Pancreas (tissue), 10 donors: ENCODE data around the gene AKAP6. TPM values are rescaled to one million over a fixed set of nuclear protein-coding genes. Genes with fewer than 3 reads are reported as not detected.

ENCODE experiments used
- ATAC-seq, 4 donors: fragments of 200-7000 bp; cut with Tn5 transposase; one replicate each; pipeline versions ENCODE4 v1.8.0 to v1.9.1; 2020; ENCODE audit warnings: mild to moderate bottlenecking in 4 of 4, moderate library complexity in 4 of 4
- DNase-seq, 6 donors: peaks; one replicate each; pipeline ENCODE4 v3.0.0-alpha.2; 2020
- FAIRE-seq: peaks from 2 replicates; lab custom pipeline; 2012; peaks lifted over from hg19 to GRCh38; lab: Jason Lieb, UNC
- H3K27ac ChIP-seq, 4 donors: fragments of 200-600 bp; sonication (generic); 1 replicate in 3 of 4; 2 replicates in 1 of 4; pipeline versions ENCODE4 v1.5.0 to v1.8.0; 2020
- H3K27me3 ChIP-seq, 4 donors: fragments of 200-600 bp; one replicate each; pipeline ENCODE4 v1.8.0; 2021
- H3K36me3 ChIP-seq, 3 donors: fragments of 200-600 bp; sonication (generic) in 1 of 3; one replicate each; pipeline versions ENCODE4 v1.5.0 to v1.8.0; 2020 to 2021
- H3K4me1 ChIP-seq, 3 donors: fragments of 200-600 bp; one replicate each; pipeline ENCODE4 v1.8.0; 2021
- H3K4me3 ChIP-seq, 4 donors: fragments of 200-600 bp; sonication (generic) in 2 of 4; one replicate each; pipeline versions ENCODE4 v1.5.0 to v1.8.0; 2020 to 2021
- H3K9me3 ChIP-seq, 4 donors: fragments of 200-600 bp; one replicate each; pipeline ENCODE4 v1.8.0; 2021
- WGBS, 2 donors: extraction: QIAGEN DNeasy Blood & Tissue Kit; methylation state at CpG; one replicate each; pipeline ENCODE4 v1.1.7; 2013; 5-methylcytosine and 5-hydroxymethylcytosine counted together
- intact Hi-C, 3 donors: fragments of 100-400 bp; cut with DNase I; formaldehyde crosslinking; loops; one replicate each; pipeline versions ENCODE4 v1.11.1 to v1.14.2; 2022
- polyA plus RNA-seq, 2 donors: library from polyadenylated mRNA; stranded (reverse); fragments of 200-250 nt; gene quantifications; one replicate each; pipeline ENCODE4 v1.2.3, GENCODE V29; 2013
- total RNA-seq, 6 donors: library from RNA; stranded (reverse); fragmentation: NEBNext Ultra II Directional in 4 of 6; extraction: Animal tissue kit (Norgen Biotek cat#: 25700) in 4 of 6; gene quantifications; one replicate each; pipeline versions ENCODE4 v1.2.1 to v1.2.4, GENCODE V29; 2021 to 2023
- TF ChIP-seq, protein P1 (sequence below), 4 donors: fragments of 200-600 bp; sonication (generic) in 3 of 4; IDR thresholded peaks; one replicate each; pipeline versions ENCODE4 v1.5.0 to v1.8.0; 2021; ENCODE audit warnings: antibody characterized with exemption in 4 of 4
- donor health status: healthy with polysubstance abuse.
- donor health status: DM: no; HTN: no; CAD: no; lungs with moderate emphysema.
- donor health status: DM: no; HTN: no; CAD: no.
- donor health status: control.
- donor health status: control.
- donor health status: Bipolar disorder and iron deficiency.
- donor health status: DM: yes; HTN: yes; CAD: no.
- donor health status: DM: no; HTN: no; CAD: no.
- donor health status: DM: no; HTN: no; CAD: no.
- donor health status: DM: yes; HTN: yes; CAD: no.

Gene AKAP6
- total and polyA plus RNA-seq, 8 donors: 0.34 to 2.2 (median 1.8) TPM

DNA sequence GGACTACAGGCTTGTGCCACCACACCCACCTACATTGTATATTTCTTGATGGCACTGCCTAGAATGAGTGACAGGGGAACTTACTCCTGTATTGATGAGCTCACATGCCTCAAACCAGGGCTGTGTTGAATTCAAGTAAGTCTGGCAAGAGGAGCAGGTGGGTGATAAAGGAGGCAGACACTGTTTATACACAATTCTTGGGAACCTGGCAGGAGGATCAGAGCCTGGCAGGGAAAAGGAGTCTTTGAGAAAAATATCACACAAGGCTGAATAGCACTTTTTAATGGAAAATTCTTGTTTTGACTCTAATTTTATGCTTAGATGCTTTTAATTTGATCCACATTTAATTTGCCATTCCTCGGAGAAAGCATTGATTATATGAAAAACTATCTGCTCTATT, 316.5 kb downstream of the AKAP6 start:
- H3K27me3 ChIP-seq: no peaks in the 10 kb centered on the region
- H3K4me1 ChIP-seq: peaks cover 0 to 2% (median 0%) of the 10 kb centered on the region in 3 donors
- no peaks in the 10 kb centered on the region for H3K36me3 ChIP-seq
- FAIRE-seq (no peak), ATAC-seq (no peak), DNase-seq (no peak)
- no peak overlapping the region for H3K4me3 ChIP-seq
- no peak overlapping the region for H3K27ac ChIP-seq
- intact Hi-C loops: no loop called here
- TF ChIP-seq, protein P1, sequence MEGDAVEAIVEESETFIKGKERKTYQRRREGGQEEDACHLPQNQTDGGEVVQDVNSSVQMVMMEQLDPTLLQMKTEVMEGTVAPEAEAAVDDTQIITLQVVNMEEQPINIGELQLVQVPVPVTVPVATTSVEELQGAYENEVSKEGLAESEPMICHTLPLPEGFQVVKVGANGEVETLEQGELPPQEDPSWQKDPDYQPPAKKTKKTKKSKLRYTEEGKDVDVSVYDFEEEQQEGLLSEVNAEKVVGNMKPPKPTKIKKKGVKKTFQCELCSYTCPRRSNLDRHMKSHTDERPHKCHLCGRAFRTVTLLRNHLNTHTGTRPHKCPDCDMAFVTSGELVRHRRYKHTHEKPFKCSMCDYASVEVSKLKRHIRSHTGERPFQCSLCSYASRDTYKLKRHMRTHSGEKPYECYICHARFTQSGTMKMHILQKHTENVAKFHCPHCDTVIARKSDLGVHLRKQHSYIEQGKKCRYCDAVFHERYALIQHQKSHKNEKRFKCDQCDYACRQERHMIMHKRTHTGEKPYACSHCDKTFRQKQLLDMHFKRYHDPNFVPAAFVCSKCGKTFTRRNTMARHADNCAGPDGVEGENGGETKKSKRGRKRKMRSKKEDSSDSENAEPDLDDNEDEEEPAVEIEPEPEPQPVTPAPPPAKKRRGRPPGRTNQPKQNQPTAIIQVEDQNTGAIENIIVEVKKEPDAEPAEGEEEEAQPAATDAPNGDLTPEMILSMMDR (IDR thresholded peaks at IDR 0.05): no peak
- H3K9me3 ChIP-seq: no peaks in the 10 kb centered on the region
- WGBS, 2 donors: 83 to 92% methylated on average over 1 of the region's 1 CpG

DNA sequence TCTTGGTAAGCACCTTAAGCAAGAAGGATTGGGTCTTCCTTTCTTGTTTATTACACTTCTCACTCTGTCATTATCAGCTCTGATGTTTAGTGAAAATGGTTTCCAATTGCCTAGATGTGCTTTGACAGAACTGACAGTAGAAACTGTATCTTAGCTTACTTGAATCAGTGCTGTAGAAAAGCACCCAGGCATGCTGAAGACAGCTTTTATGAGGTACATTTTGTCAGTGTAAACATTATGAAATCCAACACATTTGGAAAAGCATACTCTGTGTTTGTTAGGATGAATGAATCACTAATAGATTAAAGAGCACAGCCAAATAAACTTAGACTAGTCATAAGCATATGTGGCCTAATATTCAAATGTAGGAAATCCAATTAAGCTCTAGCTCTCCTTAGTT, 319.3 kb downstream of the AKAP6 start:
- Histone ChIP-seq H3K4me3 (no peak overlapping the region), H3K36me3 (no peaks in the 10 kb centered on the region), H3K27ac (no peak overlapping the region), H3K4me1 (no peaks in the 10 kb centered on the region), H3K27me3 (no peaks in the 10 kb centered on the region), H3K9me3 (no peaks in the 10 kb centered on the region)
- intact Hi-C loops: no loop called here
- DNase-seq (no peak), FAIRE-seq (no peak), ATAC-seq (peak in 3 of 4 donors; percentile 30 to 80 (median 44))
- TF ChIP-seq, protein P1 (IDR thresholded peaks at IDR 0.05): no peak

DNA sequence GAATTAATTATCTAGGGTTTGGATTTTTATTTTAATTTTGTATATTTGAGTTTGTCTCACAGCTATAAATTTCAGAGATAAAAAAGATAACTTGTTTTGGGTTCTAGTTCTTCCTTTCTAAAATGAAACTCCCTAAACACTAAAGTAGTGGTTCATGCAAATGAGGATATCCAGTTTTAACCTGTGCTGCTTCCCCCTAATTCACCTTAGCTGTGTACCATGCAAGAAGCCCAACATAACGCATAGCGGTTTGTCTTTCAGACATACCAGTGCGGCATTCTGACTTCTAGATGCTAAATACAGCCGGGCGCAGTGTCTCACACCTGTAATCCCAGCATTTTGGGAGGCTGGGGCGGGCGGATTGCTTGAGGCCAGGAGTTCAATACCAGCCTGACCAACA, 320.9 kb downstream of the AKAP6 start:
- H3K4me1 ChIP-seq: no peaks in the 10 kb centered on the region
- H3K27me3 ChIP-seq: no peaks in the 10 kb centered on the region
- FAIRE-seq (no peak), ATAC-seq (no peak), DNase-seq (no peak)
- H3K4me3 ChIP-seq: no peak overlapping the region
- H3K27ac ChIP-seq: no peak overlapping the region
- TF ChIP-seq, protein P1 (IDR thresholded peaks at IDR 0.05): no peak
- no peaks in the 10 kb centered on the region for H3K9me3 ChIP-seq
- H3K36me3 ChIP-seq: no peaks in the 10 kb centered on the region
- 97% methylated on average over 7 of the region's 7 CpGs for WGBS, 2 donors
- intact Hi-C loops: no loop called here

DNA sequence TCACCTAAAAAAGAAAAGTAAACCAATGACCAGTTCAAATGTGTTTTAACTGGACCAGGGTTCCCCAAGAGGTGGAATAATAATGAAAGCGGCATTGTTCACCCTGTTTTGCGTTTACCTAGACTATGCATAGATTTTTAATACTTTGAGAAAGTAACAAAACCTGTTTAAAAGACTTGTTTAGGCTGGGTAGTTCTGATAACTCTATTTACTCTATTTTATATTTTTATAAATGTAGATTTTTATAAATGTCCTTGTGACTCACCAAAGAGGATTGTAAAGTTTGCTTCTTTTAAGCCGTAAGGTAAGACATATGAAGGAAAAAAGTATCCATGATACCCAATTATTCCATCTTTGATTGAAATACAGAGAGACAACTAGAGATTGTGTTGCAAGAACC, 321.6 kb downstream of the AKAP6 start:
- no peak overlapping the region for H3K27ac ChIP-seq
- H3K36me3 ChIP-seq: no peaks in the 10 kb centered on the region
- DNase-seq (no peak), FAIRE-seq (no peak), ATAC-seq (no peak)
- no peak overlapping the region for H3K4me3 ChIP-seq
- no peaks in the 10 kb centered on the region for H3K4me1 ChIP-seq
- no peaks in the 10 kb centered on the region for H3K27me3 ChIP-seq
- 89 to 91% methylated on average over 3 of the region's 3 CpGs for WGBS, 2 donors
- intact Hi-C loops: no loop called here
- TF ChIP-seq, protein P1 (IDR thresholded peaks at IDR 0.05): no peak
- no peaks in the 10 kb centered on the region for H3K9me3 ChIP-seq

DNA sequence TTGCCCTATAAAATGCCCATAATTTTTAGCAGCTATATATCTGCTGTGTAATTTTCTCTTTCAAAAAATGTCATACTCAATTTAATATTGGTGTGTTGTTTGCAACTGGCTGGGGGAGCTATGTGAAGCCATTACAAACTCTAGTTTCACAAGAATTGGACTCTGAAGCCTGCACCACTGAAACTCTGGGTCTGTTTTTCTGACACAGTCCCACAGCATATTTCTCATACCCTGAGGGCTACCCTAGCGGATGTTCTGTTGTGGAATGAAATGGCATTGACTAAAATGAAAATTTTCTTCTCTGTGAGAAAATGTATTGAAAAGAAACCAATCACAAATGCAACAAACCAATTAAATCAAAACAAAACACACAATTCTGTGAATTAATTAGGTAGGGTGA, 325.0 kb downstream of the AKAP6 start:
- H3K36me3 ChIP-seq: no peaks in the 10 kb centered on the region
- H3K4me1 ChIP-seq: no peaks in the 10 kb centered on the region
- TF ChIP-seq, protein P1 (IDR thresholded peaks at IDR 0.05): no peak
- no peak overlapping the region for H3K4me3 ChIP-seq
- FAIRE-seq: no peak
- H3K9me3 ChIP-seq: no peaks in the 10 kb centered on the region
- H3K27me3 ChIP-seq: no peaks in the 10 kb centered on the region
- no peak for DNase-seq
- WGBS, 2 donors: 92 to 95% methylated on average over 1 of the region's 1 CpG
- no peak overlapping the region for H3K27ac ChIP-seq
- no peak for ATAC-seq
- intact Hi-C loops: no loop called here
